Karpas-422 (cell line): ENCODE results near the gene MOCS1. TPM values are rescaled to one million over a fixed set of nuclear protein-coding genes. Genes with fewer than 3 reads are reported as not detected.
"Not testable (repeated sequence)": the region's sequence is repeated elsewhere in the genome, so short reads cannot be mapped to it uniquely, and the experiment has no call there.

ENCODE experiments used
- DNase-seq: peaks from one replicate; pipeline ENCODE4 v3.0.0-alpha.2; 2015
- H2AFZ ChIP-seq: fragments of 200-600 bp; sonication (generic); 2 replicates; pipeline ENCODE4 v1.6.1; 2014; ENCODE audit warnings: antibody characterized with exemption, low read length, mixed read lengths
- H3K27ac ChIP-seq: fragments of 200-600 bp; sonication (generic); 2 replicates; pipeline ENCODE4 v1.5.1; 2014; ENCODE audit warnings: mild to moderate bottlenecking, low read length, moderate library complexity
- H3K27me3 ChIP-seq: fragments of 200-600 bp; sonication (generic); 2 replicates; pipeline ENCODE4 v1.6.1; 2014; ENCODE audit warnings: low read length, mixed read lengths
- H3K36me3 ChIP-seq: fragments of 200-600 bp; sonication (generic); 2 replicates; pipeline ENCODE4 v1.6.1; 2014; ENCODE audit warnings: low read length, mixed read lengths; ENCODE audit not compliant: insufficient read depth
- H3K4me1 ChIP-seq: fragments of 200-600 bp; sonication (generic); 2 replicates; pipeline ENCODE4 v1.6.1; 2014; ENCODE audit warnings: mild to moderate bottlenecking, low read length, mixed read lengths
- H3K4me2 ChIP-seq: fragments of 200-600 bp; sonication (generic); 2 replicates; pipeline ENCODE4 v1.6.1; 2014; ENCODE audit warnings: low read length, low read depth, mild to moderate bottlenecking; ENCODE audit not compliant: poor library complexity, severe bottlenecking
- H3K4me3 ChIP-seq: fragments of 200-600 bp; sonication (generic); 2 replicates; pipeline ENCODE4 v1.5.1; 2014; ENCODE audit warnings: mild to moderate bottlenecking, antibody characterized with exemption, low read length, mixed read lengths
- H3K79me2 ChIP-seq: fragments of 200-600 bp; sonication (generic); 2 replicates; pipeline ENCODE4 v1.6.1; 2014; ENCODE audit warnings: mild to moderate bottlenecking, low read length, mixed read lengths
- H3K9ac ChIP-seq: fragments of 200-600 bp; sonication (generic); 2 replicates; pipeline ENCODE4 v1.6.0; 2014; ENCODE audit warnings: low read length
- H3K9me2 ChIP-seq: fragments of 200-600 bp; sonication (generic), shearing (Covaris generic); replicated peaks from 2 replicates; pipeline ENCODE4 v1.6.0; 2014; ENCODE audit warnings: mild to moderate bottlenecking, low read length, moderate library complexity; ENCODE audit not compliant: insufficient read depth
- H3K9me3 ChIP-seq: fragments of 300-700, 200-600 bp; sonication (generic); 2 replicates; pipeline ENCODE4 v1.6.1; 2014; ENCODE audit warnings: low read length, mixed read lengths
- H4K20me1 ChIP-seq: fragments of 200-600 bp; sonication (generic); 2 replicates; pipeline ENCODE4 v1.6.1; 2014; ENCODE audit warnings: mild to moderate bottlenecking, antibody characterized with exemption, low read length, low read depth; ENCODE audit not compliant: insufficient read depth
- total RNA-seq: library from RNA; depleted of rRNA; stranded (reverse); fragments of >200 nt; shearing (Covaris generic); gene quantifications from 2 replicates; pipeline ENCODE4 v1.2.3, GENCODE V29; 2014; ENCODE audit warnings: low replicate concordance

The MOCS1 gene
- total RNA-seq, 1 experiment from 2014 or later = not detected

DNA sequence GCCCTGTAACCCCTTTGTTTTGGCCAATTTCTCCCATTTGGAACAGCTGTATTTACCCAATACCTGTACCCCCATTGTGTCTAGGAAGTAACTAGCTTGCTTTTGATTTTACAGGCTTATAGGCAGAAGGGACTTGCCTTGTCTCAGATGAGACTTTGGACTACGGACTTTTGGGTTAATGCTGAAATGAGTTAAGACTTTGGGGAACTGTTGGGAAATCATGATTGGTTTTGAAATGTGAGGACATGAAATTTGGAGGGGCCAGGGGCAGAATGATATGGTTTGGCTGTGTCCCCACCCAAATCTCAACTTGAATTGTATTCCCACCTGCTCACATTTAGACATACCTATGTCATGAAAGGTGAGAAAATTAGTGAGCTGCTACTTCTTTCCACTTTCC, 38.5 kb upstream of the MOCS1 start:
- not testable (repeated sequence) for H4K20me1 ChIP-seq, H3K4me2 ChIP-seq

DNA sequence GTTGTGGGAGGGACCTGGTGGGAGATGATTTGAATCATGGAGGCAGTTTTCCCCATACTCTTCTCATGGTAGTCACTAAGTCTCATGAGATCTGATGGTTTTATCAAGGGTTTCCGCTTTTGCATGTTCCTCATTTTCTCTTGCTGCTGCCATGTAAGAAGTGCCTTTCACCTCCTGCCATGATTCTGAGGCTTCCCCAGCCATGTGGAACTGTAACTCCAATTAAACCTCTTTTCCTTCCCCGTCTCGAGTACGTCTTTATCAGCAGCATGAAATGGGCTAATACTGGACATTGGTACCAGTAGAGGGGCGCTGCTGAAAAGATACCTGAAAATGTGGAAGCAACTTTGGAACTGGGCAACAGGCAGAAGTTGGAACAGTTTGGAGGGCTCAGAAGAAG, 36.9 kb upstream of the MOCS1 start:
- H3K27ac ChIP-seq, H3K79me2 ChIP-seq, H3K4me3 ChIP-seq, H3K9me2 ChIP-seq, H4K20me1 ChIP-seq, H3K9me3 ChIP-seq, H3K27me3 ChIP-seq, H3K4me2 ChIP-seq, DNase-seq, H3K9ac ChIP-seq, H3K36me3 ChIP-seq, H2AFZ ChIP-seq, H3K4me1 ChIP-seq: not testable (repeated sequence)

More for the DNA sequence above, 38.5 kb upstream of the MOCS1 start:
- H2AFZ ChIP-seq, H3K27me3 ChIP-seq, H3K36me3 ChIP-seq, H3K79me2 ChIP-seq, H3K9me3 ChIP-seq, H3K4me3 ChIP-seq, H3K9ac ChIP-seq, H3K9me2 ChIP-seq, DNase-seq, H3K4me1 ChIP-seq, H3K27ac ChIP-seq: not testable (repeated sequence)

DNA sequence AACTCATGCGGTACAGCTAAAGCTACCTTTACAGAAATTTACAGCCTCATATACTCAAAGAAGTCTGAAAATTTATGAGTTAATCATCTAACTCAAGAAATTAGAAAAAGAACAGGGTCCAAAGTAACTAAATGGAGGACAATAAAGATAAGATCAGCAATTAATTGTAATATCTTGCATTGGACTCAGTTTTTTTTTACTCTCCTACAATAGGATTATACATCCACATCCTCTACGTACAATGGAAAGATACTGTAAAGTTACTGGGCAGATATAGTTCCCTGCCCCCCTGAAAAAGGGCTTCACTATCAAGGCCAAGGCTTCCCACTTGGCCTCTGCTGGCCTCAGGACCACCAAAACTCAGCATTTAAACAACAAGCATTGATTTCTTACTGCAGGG, 31.5 kb upstream of the MOCS1 start:
- no peaks in the 10 kb centered on the region for H3K9me3 ChIP-seq
- no peaks in the 10 kb centered on the region for H3K36me3 ChIP-seq
- no peak overlapping the region for H3K27ac ChIP-seq
- DNase-seq = no peak
- H3K4me2 ChIP-seq = no peak overlapping the region
- no peaks in the 10 kb centered on the region for H3K79me2 ChIP-seq
- H3K27me3 ChIP-seq = no peaks in the 10 kb centered on the region
- no peaks in the 10 kb centered on the region for H3K4me1 ChIP-seq
- no peak overlapping the region for H2AFZ ChIP-seq
- no peaks in the 10 kb centered on the region for H3K9me2 ChIP-seq
- no peak overlapping the region for H3K4me3 ChIP-seq
- H4K20me1 ChIP-seq = no peaks in the 10 kb centered on the region
- H3K9ac ChIP-seq = no peak overlapping the region

DNA sequence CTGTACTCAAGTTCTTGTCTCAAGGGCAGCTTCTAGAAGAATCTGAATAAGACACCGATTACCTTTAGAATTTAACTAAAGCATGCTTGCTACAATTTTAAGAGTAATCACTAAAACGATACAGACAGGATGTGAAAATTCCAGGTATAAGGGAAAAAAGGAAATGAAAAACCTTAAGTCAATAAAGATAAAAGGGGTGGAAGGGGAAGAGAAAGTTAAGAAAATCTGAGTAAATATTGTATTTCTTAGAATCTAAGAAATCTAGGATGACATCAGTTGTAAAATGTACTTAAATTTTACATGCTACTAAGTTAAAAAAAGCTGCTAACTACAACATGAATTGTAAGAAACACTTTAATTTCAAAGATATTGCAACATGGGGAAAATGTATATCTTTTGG, 30.3 kb upstream of the MOCS1 start:
- H3K27me3 ChIP-seq = no peaks in the 10 kb centered on the region
- no peak overlapping the region for H3K4me2 ChIP-seq

DNA sequence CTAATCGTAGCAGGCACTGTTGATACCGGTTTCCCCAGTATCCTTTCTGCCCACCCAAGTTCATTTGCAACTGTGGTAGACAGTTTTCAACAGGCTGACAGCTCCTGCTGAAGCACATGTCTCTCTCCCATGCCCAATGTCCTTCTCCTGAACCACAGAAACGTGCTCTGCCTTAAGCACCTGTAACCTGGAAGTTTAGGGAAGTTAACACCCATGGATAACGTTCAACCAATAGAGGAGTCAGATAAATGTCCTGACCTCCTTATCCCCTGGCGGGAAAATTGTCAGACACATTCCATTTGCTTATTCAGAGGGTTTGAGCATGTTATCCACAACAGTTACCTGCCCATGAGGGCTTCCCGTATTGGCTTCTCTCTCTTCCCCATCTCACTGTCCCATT, 29.8 kb upstream of the MOCS1 start:
- Histone ChIP-seq H3K4me3 (no peak overlapping the region), H2AFZ (no peak overlapping the region), H3K27me3 (no peaks in the 10 kb centered on the region), H3K9ac (no peak overlapping the region), H3K4me1 (no peaks in the 10 kb centered on the region), H3K27ac (no peak overlapping the region), H3K4me2 (no peak overlapping the region), H4K20me1 (no peaks in the 10 kb centered on the region), H3K9me3 (no peaks in the 10 kb centered on the region), H3K9me2 (no peaks in the 10 kb centered on the region), H3K36me3 (no peaks in the 10 kb centered on the region), H3K79me2 (no peaks in the 10 kb centered on the region)
- DNase-seq = no peak

More for the DNA sequence above, 30.3 kb upstream of the MOCS1 start:
- no peaks in the 10 kb centered on the region for H4K20me1 ChIP-seq
- H3K4me1 ChIP-seq = no peaks in the 10 kb centered on the region
- H3K4me3 ChIP-seq = no peak overlapping the region
- no peak overlapping the region for H3K9ac ChIP-seq
- H3K79me2 ChIP-seq = no peaks in the 10 kb centered on the region
- H2AFZ ChIP-seq = no peak overlapping the region
- H3K9me2 ChIP-seq = no peaks in the 10 kb centered on the region
- H3K36me3 ChIP-seq = no peaks in the 10 kb centered on the region
- no peak for DNase-seq
- no peaks in the 10 kb centered on the region for H3K9me3 ChIP-seq
- no peak overlapping the region for H3K27ac ChIP-seq

DNA sequence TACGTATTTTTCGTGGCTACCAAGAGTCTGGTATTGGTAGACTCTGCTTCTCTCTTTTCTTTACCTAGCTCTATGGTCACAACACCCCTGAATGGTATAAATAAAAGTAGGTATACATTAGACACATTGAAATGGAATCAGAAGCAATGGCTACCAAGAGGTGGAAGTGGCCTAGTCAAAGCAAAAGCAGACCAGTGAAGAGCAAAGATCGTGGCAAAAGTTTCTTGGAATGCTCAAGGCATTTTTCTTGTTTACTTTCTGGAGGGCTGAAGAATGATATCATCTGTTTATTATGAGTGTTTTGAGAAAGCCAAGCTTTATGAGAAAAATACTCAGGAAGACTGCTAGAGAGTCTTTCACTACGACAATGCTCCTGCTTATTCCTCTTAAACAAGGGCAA, 28.6 kb upstream of the MOCS1 start:
- Histone ChIP-seq H3K4me2 (no peak overlapping the region), H3K9me2 (no peaks in the 10 kb centered on the region), H3K36me3 (no peaks in the 10 kb centered on the region), H3K27me3 (no peaks in the 10 kb centered on the region; the same call in 1 of the 2 replicates), H3K27ac (no peak overlapping the region), H3K4me3 (no peak overlapping the region), H3K4me1 (no peaks in the 10 kb centered on the region), H3K79me2 (no peaks in the 10 kb centered on the region), H2AFZ (no peak overlapping the region), H3K9me3 (no peaks in the 10 kb centered on the region), H3K9ac (no peak overlapping the region), H4K20me1 (no peaks in the 10 kb centered on the region)
- no peak for DNase-seq

DNA sequence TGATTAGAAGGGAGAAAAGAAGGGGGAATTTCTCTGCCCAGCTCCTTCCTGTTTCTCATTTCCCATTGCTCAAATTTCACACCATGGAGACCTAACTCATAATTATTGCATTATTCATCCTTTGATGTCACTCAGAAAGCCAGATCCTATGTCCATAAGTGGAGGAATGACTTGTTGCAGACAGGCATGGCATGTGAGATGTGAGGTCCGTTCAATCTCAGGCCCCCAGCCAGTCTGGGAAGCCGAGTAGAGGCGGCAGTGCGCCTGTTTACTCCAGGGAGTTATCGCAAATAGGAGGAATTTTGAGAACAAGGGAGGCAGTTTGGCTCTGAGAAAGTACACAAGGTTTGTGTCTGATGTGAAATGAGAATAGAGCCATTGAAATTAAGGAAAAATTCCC, 26.9 kb upstream of the MOCS1 start:
- Histone ChIP-seq H4K20me1 (no peaks in the 10 kb centered on the region), H3K4me3 (no peak overlapping the region), H3K27me3 (no peaks in the 10 kb centered on the region; the same call in 1 of the 2 replicates), H3K9me2 (no peaks in the 10 kb centered on the region), H3K9me3 (no peaks in the 10 kb centered on the region), H3K27ac (no peak overlapping the region), H2AFZ (no peak overlapping the region), H3K4me2 (no peak overlapping the region), H3K9ac (no peak overlapping the region), H3K36me3 (no peaks in the 10 kb centered on the region), H3K79me2 (no peaks in the 10 kb centered on the region), H3K4me1 (no peaks in the 10 kb centered on the region)
- no peak for DNase-seq

DNA sequence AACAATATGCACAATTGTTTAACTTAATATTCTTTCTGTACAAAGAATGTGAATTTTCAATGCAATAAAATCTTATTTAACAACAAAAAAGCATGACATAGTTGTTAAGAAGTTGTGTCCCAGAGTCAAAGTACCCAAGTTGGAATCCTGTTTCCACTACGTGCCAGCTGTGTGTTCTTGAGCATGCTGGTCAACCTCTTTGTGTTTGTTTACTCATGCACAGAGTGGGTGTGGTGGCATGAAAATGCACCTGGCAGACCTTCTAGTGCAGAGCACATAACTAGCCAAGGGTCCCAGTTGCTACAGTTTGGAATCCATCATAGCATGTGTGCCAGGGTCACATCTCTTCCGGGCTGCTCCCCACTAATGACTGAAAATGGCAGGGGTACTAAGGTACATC, 24.7 kb upstream of the MOCS1 start:
- Histone ChIP-seq H3K9me2 (no peaks in the 10 kb centered on the region), H3K36me3 (no peaks in the 10 kb centered on the region), H3K4me3 (no peak overlapping the region), H3K4me2 (no peak overlapping the region), H3K9ac (no peak overlapping the region), H3K79me2 (no peaks in the 10 kb centered on the region), H3K27ac (no peak overlapping the region), H4K20me1 (no peaks in the 10 kb centered on the region), H3K9me3 (no peaks in the 10 kb centered on the region), H3K27me3 (no peaks in the 10 kb centered on the region; the same call in 1 of the 2 replicates), H2AFZ (no peak overlapping the region), H3K4me1 (no peaks in the 10 kb centered on the region)
- no peak for DNase-seq

DNA sequence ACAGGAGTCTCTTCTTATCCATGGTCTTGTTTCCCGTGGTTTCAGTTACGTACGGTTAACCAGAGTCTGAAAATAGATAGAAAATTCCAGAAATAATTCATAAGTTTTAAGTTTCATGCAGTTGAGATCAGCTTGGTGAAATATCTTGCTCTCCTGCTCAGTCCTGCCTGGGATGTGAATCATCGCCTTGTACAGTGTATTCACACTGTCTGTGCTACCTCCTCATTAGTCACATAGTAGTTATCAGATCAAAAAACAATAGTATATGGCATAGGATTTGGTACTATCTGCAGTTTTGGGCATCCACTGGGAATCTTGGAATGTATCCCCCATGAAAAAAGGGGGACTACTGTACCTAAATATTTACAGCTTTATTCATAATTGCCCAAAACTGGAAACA, 22.7 kb upstream of the MOCS1 start:
- H3K4me3 ChIP-seq = no peak overlapping the region
- H3K4me1 ChIP-seq = no peaks in the 10 kb centered on the region
- no peaks in the 10 kb centered on the region for H4K20me1 ChIP-seq
- DNase-seq = no peak
- H3K79me2 ChIP-seq = no peaks in the 10 kb centered on the region
- no peaks in the 10 kb centered on the region for H3K9me3 ChIP-seq
- no peak overlapping the region for H2AFZ ChIP-seq
- no peak overlapping the region for H3K27ac ChIP-seq
- no peaks in the 10 kb centered on the region for H3K36me3 ChIP-seq
- no peak overlapping the region for H3K9ac ChIP-seq
- no peaks in the 10 kb centered on the region; the same call in 1 of the 2 replicates for H3K27me3 ChIP-seq
- no peaks in the 10 kb centered on the region for H3K9me2 ChIP-seq
- no peak overlapping the region for H3K4me2 ChIP-seq
